Stimulated activated CD4-positive, alpha-beta T cell treated with anti-CD3 and anti-CD28 coated beads, Interleukin-2, amount 100 ng/mL, for 24 hours (primary cell): ENCODE results near the gene ANGPTL8.

Source experiments
- DNase-seq, 2 donors: peaks; one replicate each; pipeline ENCODE4 v3.0.0-alpha.2; 2020

ANGPTL8 gene

DNA sequence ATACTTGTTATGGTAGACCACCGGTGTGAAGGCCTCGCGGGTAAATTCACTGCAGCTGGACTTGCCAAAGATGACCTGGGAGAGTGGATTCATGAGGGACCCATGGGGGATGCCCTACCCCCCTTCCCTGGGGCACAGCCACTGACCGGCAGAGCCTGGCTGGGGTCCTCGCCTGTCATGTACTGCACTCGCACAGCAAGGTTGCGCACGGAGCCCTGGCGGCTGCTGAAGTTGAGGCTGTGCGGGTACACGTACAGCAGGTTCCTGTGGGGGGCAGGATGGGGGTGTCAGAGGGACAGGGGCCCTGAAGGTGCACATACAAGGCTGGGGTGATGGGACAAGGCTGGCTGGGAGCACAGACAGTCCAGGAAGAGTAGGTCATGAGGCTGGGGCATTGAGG is 1.4 kb upstream of the ANGPTL8 start:
- no peak for DNase-seq

DNA sequence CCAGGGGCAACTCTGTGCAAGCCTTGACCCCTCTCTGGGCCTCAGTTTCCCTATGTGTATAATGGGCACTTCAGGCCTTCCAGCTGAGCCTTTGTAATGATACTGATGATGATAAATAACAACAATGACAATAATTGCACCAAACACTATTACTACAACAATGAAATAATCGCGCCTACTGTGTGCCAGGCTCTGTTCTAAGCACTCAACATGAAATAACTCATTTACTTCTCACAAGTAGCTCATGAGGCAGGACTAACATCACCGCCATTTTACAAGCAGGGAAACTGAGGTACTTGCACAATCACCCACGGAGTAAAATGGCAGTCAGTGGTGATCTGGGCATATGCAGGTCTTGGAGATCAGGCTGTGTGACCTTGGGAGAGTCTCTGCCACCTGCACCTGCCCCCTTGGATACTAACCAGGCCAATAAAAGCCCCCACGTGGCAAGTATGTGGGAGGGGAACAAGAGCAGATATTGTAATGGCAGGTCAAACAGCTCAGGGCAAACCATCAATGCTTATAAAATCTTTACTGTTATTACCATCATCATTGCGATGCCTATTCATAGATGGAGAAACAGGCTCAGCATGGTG is 540 bp upstream of the ANGPTL8 start:
- no peak for DNase-seq

DNA sequence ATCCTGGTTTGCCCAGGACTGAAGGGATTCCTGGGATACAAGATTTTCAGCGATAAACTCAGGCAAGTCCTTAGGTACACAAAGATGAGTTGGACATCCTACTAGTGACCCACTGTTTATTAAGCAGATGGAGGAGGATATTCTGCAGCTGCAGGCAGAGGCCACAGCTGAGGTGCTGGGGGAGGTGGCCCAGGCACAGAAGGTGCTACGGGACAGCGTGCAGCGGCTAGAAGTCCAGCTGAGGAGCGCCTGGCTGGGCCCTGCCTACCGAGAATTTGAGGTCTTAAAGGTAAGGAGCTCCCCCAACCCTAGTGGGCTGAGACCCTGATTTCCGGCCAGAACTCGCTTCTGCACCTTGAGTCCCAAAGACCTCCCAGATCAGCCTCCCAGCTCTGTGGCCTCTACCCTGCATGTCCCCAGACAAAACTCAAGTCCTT is 607 bp downstream of the ANGPTL8 start:
- DNase-seq = no peak

DNA sequence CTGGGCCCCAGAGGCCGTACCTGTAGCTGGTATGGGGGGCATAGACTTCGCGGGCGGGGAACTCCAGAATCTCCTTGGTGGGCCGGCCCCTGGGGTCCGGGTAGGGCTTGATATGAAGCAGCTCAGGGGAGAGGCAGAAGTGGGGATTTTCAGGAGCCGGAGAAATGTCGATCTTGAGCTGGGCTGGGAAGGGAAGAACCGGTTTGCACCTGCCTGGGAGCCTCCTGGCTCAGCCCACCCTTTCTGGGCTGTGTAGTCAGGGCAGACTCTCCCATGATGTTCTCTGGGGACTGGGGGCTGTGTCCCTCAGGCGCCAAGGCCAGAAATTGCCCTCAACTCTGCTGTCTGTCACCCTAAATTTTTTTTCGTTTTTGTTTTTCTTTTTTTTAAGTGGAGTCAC is 2.6 kb downstream of the ANGPTL8 start:
- no peak for DNase-seq

DNA sequence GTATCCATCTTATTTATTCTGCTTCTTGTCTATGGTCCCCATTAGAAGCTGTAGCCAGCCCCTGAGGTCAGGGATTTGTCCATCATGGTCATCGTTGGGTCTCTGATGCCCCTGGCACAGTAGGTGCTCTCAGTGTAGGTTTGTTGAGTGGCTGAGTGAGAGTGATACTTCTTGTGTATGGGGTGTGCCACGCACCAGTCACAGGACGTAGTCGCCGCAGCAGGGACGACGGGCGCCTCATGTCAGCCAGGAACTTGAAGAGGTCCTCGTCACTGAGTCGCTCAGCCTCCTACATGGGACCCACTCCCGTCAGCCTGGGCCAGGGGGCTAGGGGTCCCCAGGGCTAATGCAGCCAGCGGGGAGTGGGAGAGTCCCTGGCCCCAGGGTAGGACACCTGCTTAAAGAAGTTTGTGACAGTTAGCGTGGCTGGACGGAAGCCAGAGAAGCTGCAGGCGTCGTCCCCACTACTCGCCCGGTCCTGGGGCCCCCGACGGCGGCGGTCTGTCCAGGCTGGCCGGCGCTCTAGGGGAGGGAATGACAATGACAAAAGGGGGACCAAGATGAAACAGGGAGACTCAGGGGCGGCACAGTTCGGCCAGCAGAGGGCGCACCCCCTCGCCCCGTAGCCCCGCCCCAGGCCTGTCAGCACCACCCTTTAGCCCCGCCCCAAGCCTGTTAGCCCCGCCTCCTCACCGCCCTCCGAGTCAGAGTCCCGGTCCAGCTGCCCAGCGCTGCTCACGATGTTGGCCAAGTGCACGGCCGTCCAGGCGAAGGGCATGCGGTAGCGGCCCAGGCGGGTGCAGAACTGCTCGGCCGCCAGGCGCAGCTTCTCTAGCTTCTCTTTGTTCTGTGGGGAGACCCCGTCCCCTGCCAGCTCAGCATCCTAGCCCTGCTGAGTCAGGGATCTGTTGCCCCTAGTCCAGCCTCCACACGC is 3.7 kb downstream of the ANGPTL8 start:
- DNase-seq = peak; percentile 91 to 96

DNA sequence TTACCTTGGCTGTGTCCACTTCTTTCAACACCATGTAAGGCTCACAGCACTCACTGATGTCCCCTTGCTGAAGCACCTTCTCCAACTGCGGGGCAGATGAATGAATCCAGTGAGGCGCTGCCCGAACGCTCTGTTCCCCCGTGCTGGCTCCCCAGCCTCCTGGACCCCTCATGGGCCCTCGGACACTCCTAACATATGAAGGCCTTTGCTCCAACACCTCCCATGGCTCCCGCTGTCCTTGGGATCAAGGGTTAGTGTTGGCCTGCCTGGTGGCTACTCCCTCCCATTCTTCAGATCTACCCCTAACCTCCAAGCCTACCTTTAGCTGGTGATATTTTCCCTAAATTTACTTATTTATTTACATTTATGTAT is 4.4 kb downstream of the ANGPTL8 start:
- DNase-seq = no peak

DNA sequence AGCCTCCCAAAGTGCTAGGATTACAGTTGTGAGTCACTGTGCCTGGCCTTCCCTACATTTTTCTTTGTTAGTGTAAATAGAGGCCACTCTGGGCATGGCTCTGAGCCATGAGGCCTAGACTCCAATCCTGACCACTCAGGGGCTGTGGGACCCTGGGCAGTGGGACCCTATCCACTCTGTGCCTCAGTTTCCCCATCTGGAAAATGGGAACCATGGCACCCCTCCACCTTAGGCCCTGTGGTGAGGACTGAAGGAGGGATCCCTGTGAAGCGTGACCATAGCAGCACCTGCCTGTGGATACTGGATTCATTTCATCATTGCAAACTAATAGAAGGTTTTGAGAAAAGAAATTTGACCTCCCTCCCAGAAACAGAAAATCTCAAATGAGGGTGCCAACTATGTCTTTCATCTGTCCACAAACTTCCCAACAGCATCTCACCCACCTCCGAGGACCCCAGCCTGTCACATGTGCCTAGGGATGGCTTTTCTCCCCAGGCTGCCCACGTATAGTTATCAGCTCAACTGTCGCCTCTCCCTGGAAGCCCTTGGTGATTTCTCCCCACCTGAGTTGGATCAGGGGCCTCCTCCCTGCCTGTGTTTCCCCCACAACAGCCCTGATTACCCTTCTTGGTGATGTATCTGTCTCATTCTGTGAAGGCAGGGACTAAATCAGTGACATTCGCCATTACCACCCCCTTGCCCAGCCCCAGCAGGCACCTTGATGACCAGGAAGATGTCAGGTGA is 5.6 kb downstream of the ANGPTL8 start:
- no peak for DNase-seq

DNA sequence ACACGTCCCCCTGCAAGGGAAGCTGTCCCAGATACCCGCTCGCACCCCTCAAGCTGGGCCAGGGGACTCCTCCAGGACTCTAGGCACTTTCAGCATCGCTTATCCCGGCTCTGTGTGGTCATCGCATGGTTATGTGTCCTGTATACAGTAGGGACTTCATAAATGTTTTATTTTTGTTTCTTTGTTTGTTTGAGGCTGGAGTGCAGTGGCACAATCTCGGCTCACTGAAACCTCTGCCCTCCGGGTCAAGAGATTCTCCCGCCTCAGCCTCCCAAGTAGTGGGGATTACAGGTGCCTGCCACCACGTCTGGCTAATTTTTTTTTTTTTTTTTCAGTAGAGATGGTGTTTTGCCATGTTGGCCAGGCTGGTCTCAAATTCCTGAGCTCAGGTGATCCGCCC is 7.5 kb downstream of the ANGPTL8 start:
- DNase-seq = no peak

DNA sequence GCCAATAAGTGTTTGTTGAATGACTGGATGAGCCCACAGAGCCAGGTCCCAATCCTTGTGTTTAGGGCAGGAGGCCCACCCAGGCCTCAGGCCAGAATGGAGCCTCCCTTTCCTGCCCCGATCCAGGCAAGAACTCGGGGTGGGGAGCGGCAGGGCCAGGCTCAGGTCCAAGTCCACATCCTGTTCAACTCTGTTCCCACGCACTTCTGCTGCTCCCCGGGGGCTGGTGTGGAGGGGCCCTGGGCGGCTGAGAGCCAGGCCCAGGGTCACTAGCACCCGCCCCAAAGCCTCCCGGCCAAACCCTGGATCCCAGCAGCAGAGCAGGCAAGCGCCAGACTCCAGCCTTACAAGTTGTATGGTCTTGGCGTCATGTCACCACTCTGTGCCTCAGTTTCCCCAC is 8.0 kb downstream of the ANGPTL8 start:
- DNase-seq = no peak

DNA sequence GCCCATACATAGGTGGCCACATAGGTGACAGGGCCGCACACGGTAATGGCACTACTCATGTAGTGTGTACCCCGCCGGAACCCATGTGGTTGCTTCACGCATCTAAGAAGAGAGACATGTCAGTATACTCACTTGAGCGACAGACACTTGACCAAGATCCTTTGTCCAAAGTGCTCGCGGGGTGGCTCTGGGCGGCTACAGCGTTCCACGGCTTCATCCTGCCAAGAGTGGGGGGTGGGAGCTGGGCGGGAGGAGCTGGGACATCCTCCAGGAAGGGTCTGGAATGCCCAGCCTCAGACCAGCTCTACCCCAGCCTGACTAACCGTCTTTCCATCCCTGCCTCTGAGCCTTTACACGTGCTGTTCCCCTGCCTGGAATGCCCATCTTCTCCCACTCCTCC is 8.5 kb downstream of the ANGPTL8 start:
- DNase-seq = no peak

DNA sequence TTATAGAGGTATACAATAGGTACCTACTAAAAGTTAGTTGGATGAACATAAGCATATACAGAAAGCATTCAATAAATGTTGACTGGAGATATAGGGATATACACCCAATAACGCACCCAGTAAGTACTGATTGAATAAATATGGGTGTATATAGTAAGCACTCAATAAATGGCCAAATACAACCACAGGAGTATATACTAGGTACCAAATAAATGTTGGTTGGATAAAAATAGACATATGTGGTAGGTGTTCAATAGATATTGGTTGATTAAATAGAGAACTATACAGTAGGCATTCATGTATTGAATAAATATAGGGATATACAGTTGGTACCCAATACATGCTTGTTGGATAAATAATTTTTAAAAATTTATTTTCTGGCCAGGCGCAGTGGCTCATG is 9.4 kb downstream of the ANGPTL8 start:
- DNase-seq = no peak

DNA sequence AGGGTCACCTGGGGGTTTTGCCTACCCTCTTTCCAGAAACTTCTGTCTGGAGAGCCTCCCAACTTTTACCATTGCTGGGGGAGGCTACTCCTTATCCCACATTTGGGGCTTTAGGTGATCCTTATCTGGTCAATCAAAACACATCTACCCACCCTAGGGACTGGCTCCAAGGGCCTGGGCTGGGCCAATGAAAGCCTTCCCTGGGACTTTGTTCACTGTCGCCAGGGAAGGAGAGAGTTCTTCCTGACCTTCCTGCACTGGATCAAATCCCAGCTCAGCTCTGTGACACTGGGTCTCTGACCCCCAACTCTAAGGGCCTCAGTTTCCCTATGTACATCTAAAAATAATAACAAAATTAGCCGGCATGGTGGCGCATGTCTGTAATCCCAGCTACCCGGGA is 11.8 kb downstream of the ANGPTL8 start:
- DNase-seq = no peak

DNA sequence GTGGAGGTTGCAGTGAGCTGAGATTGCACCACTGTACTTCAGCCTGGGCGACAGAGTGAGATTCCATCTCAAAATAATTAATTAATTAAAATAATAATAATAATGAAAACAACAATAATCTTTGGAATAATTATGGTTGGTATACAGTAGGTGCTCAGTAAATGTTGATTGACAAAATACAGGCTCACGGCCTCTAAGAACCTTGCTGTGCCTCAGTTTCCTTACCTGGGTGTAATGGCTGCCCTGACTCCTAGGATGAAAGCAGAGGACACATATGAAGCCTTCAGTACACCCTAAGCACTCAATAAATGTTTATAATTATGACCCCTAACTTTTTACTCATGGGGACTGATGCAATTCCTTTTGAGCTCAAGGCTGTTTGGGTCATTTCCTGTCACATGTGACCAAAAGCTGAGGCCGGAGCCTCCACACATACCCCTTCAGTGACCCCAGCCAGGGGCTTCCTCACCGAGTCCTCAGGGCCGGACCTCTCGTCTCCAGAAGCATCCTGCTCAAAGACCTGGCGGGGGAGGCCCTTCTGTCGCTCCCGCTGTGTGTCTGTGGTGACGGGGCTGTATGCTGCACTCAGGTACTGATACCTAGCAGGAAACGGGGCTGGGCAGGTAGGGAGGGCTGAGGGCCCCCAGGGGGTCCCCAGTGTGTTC is 12.4 kb downstream of the ANGPTL8 start:
- no peak for DNase-seq

DNA sequence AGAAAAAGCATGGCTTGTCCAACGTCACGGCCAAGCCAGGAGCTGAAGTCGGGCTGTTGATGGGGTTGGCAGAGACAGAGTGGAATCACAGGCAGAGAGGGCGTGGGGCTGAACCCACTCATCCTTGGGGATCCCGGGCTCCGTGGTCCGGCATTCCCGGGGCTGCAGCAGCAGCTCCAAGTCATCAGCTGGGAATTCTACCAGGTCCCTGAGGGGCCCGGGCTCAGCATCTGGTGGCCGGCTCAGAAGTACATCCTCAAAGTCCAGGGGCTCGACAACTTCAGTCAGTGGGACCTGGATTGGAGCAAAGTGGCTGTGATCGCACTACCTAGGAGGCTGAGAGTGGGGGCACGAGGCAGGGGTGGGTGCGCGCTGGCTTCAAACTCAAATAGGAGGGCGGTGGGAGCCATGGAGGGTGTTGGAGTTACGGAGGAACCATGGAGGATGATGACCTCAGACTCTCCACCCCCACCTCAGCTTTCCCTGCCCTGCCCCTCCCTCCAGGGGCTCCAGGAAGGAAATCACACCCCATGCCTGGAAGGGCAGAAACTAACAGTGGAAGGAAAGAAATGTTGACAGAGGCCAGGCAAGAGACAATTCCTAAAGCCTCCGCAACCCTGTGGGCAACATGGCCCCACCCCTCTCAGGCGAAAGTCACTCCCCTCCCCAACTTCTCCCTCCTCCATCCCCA is 13.4 kb downstream of the ANGPTL8 start:
- DNase-seq = no peak

DNA sequence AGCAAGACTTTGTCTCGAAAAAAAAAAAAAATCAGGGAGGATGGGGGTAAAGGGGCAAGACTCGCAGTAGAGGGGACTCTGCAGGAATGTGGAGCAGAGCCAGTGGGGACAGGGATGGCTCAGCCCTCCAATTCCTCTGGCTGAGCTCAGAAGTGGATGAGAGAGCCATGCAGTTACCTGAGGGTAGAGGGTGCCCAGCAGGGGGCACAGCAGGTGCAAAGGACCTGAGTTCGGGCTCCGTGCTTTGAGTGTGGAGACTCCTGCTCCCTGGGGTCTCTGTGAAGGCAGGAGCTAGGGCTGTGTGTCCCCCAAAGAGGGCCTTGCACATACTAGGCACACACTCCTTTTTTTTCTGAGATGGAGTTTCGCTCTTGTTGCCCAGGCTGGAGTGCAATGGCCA is 15.2 kb downstream of the ANGPTL8 start:
- DNase-seq = no peak

DNA sequence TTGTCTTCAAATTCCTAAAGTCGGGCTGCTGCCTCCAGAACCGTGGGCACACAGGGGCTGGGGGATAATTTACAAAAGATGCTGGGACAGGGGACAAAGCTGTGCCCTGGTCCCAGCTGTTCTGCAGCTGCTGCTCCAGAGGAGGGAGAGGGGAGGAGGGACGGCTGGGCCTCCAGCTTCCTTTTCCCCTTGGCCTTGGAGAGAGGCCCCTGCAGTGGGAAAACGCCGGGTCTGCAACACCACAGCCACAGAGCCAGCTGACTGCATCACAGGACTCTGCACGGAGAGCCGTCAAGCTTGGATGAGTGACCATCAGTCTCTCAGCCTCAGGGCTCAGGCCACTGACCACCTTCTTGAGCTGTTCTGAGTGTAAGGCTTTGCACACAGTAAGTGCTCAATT is 16.8 kb downstream of the ANGPTL8 start:
- DNase-seq = no peak

DNA sequence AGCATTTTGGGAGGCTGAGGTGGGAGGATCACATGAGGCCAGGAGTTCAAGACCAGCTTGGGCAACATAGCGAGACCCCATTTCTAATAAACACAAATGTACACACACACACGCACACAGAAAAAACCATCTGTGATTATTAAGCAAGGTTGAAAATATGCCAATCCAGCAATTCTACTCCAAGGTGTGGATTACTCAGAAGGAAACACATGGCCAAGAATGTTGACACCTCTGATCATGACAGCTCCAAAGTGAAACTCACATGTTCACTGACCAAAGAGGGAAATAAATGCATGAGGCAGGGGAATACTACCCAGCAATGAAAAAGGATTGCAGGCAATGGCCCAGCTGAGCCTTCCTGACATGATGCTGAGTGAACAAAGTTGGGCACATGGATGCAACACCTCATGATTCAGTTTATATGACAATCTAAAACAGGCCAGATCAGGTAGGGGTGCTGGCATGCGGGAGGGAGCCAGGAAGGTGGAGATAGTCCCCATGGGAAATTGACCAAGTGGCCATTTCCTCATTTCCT is 18.5 kb downstream of the ANGPTL8 start:
- DNase-seq = no peak

DNA sequence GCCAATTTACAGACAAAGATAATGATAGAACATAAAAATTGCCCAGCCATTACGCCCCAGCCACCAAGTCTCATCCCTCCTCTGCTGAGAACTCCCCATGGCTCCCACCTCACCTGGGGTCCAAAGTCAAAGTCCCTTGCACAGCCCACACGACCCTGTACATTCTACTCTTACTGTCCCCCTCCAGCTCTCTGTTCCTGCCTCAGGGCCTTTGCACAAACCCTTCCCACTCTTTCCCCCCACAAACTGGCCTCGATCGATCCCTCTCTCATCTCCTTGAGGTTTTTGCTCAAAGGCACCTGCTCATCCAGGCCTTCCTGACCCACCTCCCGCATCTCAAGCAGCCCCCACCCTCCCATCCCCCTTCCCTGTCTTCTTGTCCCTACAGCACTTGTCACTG is 21.6 kb downstream of the ANGPTL8 start:
- DNase-seq = no peak

DNA sequence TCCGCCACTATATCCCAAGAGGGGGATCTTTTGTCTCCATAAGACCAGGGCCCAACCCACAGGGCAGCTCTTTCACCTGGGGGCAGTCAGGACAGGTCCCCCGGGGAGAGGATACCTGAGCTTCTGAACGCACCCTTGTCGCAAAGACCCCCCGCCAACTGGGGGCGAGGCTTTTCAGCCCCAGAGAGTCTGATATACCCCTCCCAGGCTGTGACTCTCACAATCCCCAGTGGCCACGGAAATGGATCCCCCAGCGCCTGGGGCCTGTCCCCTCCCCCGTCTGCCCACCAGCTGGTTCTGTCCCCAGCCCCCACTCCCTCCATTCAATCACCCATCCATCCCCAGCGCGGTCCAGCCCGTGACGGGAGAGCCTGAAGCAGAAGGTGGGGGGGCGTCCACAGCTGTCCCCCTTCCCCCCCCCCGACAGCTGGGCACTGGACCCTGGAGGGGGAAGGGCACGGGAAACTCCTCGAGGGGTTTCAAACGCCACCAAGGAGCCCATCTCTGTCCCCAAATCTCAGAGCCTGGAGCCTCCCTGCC is 22.1 kb downstream of the ANGPTL8 start:
- no peak for DNase-seq

DNA sequence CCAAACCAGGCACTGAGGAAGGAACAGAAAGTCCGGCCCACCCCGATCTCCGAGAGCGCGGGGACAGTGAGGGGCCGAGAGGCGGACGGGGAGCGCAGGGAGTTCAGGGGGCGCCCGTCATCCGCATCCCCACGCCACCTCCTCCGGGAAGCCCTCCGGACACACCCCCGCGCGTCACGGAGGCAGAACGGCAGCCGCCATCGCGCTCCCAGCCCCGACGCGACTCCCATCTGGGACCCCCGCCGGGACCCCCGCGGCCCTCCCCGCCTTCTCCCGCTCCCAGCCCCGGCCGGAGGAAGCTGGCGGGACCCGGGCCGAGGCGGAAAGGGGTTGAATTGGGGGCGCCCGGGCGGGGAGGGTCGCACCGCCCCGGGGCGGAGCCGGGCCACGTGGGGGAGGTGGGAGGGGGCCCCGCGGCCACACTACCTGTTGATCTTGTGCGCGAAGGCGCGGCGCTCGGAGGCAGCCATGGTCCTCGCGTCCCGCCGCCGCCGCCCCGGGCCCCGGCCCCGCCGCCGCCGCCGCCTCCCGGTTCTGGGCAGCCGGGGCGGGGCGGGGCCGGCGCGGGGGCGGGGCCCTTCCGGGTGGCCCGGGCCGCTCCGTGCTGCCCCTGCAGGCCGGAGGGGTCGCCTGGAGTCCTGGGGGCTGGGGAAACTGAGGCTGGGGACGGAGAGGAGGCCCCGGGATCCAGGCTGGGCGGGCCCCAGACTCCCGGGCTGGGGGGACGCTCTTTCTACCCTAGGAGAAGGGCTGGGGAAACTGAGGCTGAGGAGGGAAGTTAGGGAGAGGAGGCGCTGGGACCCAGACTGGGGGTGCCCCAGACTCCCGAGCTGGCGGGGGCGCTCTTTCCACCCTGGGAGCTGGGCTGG is 22.8 kb downstream of the ANGPTL8 start, which contains the start of gene DOCK6:
TSS of gene DOCK6 (minus strand) at position 554 of the 869 bp plus-strand sequence. CDS start at position 470, 84 bp downstream.
- peak; percentile 29 to 51 for DNase-seq

DNA sequence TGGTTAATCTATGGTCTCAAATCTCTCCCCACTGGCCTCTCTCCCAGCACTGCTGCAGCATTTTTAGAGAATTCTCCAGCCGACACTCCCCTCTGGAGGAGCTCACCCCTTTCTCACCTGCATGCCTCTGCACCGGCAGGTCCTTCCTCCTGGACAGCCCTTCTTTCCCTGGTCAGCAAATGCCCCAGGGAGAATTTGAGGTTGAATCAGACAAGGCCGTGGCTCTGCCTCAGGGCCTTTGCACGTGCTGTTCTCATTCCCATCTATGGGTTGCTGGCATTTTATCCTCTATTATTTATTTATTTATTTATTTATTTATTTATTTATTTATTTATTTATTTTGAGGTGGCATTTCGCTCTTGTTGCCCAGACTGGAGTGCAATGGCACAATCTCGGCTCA is 24.3 kb downstream of the ANGPTL8 start:
- DNase-seq = no peak
